Astrocyte of the hippocampus (primary cell): ENCODE data around the gene HDGFL2.
A peak's percentile ranks its signal among the peaks of the same experiment; 100 is the strongest.

ENCODE experiments used
- DNase-seq: peaks from one replicate; pipeline ENCODE4 v3.0.0; 2011; ENCODE audit warnings: low read depth, low spot score

Gene HDGFL2

GRCh38 chr19:4471403-4472173, 509 bp upstream of the HDGFL2 start:
- DNase-seq, result peak; percentile 100

GRCh38 chr19:4473011-4473762, 1.1 kb downstream of the HDGFL2 start:
- DNase-seq, result no peak

GRCh38 chr19:4473763-4474513, 1.8 kb downstream of the HDGFL2 start:
- DNase-seq, result peak; percentile 41

DNA sequence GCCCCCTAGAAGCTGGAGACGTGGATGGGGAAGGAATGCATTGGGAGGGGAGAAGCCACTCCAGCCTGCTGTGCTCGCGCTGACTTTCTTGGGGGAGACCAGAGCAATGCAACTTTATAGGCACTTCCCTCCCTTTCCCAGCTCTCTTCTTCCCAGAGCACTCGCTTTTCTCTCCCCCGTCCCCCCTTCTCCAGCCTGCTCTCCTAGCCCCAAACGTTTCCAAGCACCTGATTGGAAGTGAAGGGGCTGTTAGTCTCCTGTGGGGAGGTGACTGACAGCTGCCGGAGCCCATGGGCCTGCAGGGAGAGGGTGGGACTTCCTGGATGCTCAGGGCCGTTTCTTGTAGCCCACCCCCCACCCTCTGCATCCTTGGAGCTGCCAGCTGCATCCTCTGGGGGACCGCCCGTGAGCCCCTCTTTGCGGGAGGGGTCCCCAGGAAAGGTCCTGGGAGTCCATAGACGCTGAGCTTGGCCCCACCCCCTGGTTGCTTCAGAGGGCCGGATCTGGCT, 2.5 kb downstream of the HDGFL2 start:
- DNase-seq, result peak; percentile 89

DNA sequence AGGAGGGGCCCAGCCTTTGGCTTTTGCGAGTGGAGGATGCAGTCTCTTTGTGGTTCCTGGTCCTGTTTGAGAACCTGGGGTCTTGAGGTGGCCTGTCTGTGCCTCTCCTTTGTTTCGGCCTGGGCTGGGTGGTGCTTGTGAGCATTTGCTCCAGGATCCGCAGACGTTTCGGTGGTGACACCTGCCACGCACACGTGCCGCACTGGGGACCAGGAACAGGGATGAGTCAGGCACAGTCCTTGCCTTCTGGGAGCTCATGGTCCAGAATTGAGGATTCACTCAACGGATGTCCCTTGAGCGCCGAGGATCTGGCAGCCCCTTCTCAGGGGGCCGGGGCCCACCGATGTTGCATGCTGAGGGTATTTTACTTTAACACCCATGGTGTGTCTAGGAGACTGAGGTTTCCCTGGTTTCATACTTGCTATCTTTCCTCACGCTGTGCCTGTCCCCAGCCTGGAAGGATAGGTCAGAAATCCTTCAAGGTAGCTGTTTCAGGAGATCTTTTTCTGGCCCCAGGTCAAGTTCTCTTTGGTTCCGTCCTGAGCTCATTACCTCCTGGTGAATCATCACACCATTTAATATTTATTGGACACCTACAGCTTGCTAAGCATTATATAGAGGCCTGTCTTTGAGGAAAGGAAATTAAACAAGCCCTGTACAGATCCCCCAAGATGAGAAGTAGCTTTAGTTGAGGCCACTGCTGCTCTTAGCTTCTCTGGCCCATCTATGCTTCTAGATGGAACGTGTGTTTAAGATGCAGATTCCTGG, 5.1 kb downstream of the HDGFL2 start:
- DNase-seq, result no peak

GRCh38 chr19:4482721-4483364, 10.7 kb downstream of the HDGFL2 start:
- no peak for DNase-seq

DNA sequence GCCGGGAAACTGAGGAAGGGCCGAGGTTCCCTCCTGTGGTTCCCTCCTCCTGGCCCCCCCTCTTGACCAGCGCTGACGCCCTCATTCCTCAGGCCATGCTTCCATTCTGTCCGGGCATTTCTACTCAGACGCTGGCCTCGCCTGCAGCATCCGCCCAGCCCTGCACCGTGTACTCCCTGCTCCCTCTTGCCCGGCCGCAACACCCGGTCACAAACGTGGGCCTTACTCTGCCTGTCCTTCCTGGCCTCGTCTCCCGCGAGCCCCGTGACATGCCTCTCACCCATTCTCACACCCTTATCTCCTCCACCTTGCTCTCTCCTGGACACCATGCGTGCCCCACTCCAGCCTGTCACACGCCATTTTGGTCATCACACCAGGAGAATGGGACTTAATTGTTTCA, 11.3 kb downstream of the HDGFL2 start:
- no peak for DNase-seq

DNA sequence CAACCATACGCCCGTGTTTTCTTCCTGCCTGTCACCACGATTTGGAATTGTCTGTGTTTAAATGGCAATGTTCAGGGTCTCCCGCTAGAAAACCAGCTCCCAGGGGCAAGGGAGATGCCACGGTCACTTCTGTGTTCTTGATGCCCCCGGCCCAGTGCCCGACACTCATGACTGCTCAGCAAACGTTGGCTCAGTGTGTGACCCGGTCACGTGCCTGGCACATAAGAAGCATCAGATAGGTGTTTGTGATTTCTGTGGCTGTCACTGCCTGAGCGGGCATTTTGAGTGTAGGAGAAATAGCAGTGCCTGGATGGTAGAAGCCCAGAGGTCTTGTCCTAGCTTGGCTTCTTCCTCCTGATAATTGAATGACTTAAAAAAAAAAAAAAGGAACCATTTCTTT, 15.5 kb downstream of the HDGFL2 start:
- DNase-seq, result no peak

DNA sequence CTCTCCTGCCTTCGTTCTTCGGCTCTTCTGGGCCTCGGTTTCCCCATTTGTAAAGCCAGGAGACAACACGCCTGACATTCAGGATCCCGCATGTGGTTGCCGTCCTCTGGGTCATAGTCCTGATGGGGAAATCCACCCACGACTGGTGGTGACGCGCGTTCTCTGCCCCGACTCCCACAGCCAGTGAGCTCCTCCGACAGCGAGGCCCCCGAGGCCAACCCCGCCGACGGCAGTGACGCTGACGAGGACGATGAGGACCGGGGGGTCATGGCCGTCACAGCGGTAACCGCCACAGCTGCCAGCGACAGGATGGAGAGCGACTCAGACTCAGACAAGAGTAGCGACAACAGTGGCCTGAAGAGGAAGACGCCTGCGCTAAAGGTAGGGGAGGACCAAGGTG, 16.4 kb downstream of the HDGFL2 start:
- DNase-seq, result no peak

GRCh38 chr19:4491446-4491845, 19.3 kb downstream of the HDGFL2 start:
- no peak for DNase-seq

GRCh38 chr19:4492337-4493103, 20.4 kb downstream of the HDGFL2 start:
- no peak for DNase-seq

GRCh38 chr19:4493104-4493928, 21.2 kb downstream of the HDGFL2 start:
- no peak for DNase-seq

- no peak for DNase-seq
Observed at GRCh38 chr19:4493929-4494690, 22.0 kb downstream of the HDGFL2 start.

- no peak for DNase-seq
Observed at GRCh38 chr19:4494691-4495064, 22.6 kb downstream of the HDGFL2 start.

DNA sequence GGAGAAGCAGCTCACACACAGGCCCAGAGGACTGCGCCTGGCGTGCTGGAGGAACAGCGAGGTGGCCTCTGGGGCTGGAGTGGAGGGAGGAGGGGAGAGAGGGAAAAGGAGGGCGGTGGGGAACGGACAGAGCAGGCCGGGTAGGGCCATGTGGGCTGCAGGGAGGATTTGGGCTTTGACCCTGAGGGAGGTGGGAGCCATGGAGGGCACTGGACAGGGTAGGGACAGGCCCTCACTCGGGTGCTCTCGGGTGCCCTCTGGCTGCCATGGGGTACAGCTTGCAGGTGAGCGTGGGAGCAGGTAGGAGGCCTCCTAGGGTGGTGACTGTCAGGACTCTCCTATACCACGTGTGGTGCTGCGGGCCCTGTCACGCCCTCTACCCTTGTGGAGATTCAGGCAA, 23.4 kb downstream of the HDGFL2 start:
- no peak for DNase-seq

- no peak for DNase-seq
Observed at GRCh38 chr19:4496304-4496703, 24.2 kb downstream of the HDGFL2 start.

GRCh38 chr19:4497770-4498389, 25.8 kb downstream of the HDGFL2 start:
- no peak for DNase-seq

GRCh38 chr19:4498694-4499093, 26.6 kb downstream of the HDGFL2 start:
- DNase-seq, result no peak
